Lower leg skin (tissue), 4 donors: ENCODE measurements around the gene TMEM95. TPM values are rescaled to one million over a fixed set of nuclear protein-coding genes. Genes with fewer than 3 reads are reported as not detected.
"Not testable (repeated sequence)": the region's sequence is repeated elsewhere in the genome, so short reads cannot be mapped to it uniquely, and the experiment has no call there.

Experiments
- DNase-seq, 2 donors: peaks; one replicate each; pipeline ENCODE4 v3.0.0-alpha.2; 2019; ENCODE audit warnings: low spot score in 2 of 2
- H3K4me3 ChIP-seq: fragments of 200-600 bp; sonication (generic); 2 replicates; pipeline ENCODE4 v1.5.1; 2017; ENCODE audit warnings: mild to moderate bottlenecking, low read depth; ENCODE audit not compliant: poor library complexity, severe bottlenecking
- POLR2A ChIP-seq, 2 donors: fragments of 450-650 bp; IDR thresholded peaks; one replicate each; pipeline ENCODE4 v1.6.1; 2016 to 2017; ENCODE audit warnings: antibody characterized with exemption in 2 of 2, mild to moderate bottlenecking in 1 of 2, moderate library complexity in 1 of 2
- WGBS, 2 donors: methylation state at CpG; one replicate each; pipeline ENCODE4 v1.1.5; 2018; 5-methylcytosine and 5-hydroxymethylcytosine counted together
- intact Hi-C: fragments of 100-400 bp; cut with DNase I; formaldehyde crosslinking; loops from one replicate; pipeline ENCODE4 v1.15.0; 2023; ENCODE audit warnings: low total_unique reads
- total RNA-seq, 4 donors: library from RNA; depleted of rRNA; stranded (reverse); fragments of >200 nt; gene quantifications; one replicate each; pipeline ENCODE4 v1.1.0, GENCODE V29; 2016
- TF ChIP-seq, protein P1 (sequence below), 3 donors: fragments of 450-650 bp; IDR thresholded peaks; one replicate each; pipeline ENCODE4 v1.5.1; 2016; ENCODE audit warnings: antibody characterized with exemption in 3 of 3, mild to moderate bottlenecking in 3 of 3, moderate library complexity in 2 of 3

The TMEM95 gene
- total RNA-seq, 4 donors from 2014 or later: not detected

DNA sequence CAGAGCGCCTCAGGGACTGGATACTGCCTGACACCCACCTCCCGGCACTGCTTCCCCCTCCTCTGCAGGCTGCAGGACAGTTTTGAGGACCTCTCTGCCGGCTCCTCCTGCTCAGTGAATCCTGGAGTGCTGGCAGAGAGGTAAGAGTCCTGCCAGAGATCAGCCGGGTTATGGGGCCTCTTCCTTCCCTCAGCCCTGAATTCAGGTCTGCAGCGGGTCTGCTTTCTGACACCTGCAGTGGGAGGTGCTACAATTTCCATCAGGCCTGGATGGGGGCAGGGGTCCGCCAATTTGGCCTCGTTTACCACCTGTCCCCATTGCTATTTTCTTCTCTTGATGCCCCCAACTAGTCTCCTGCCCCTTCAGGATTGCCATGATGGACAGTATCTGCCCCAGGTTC is 22.8 kb upstream of the TMEM95 start:
- intact Hi-C loops: no loop called here
- 52 to 62% methylated on average over 6 to 7 of the region's 7 CpGs for WGBS, 2 donors
- no peak overlapping the region for H3K4me3 ChIP-seq
- TF ChIP-seq POLR2A (IDR thresholded peaks at IDR 0.05): no peak
- TF ChIP-seq, protein P1, sequence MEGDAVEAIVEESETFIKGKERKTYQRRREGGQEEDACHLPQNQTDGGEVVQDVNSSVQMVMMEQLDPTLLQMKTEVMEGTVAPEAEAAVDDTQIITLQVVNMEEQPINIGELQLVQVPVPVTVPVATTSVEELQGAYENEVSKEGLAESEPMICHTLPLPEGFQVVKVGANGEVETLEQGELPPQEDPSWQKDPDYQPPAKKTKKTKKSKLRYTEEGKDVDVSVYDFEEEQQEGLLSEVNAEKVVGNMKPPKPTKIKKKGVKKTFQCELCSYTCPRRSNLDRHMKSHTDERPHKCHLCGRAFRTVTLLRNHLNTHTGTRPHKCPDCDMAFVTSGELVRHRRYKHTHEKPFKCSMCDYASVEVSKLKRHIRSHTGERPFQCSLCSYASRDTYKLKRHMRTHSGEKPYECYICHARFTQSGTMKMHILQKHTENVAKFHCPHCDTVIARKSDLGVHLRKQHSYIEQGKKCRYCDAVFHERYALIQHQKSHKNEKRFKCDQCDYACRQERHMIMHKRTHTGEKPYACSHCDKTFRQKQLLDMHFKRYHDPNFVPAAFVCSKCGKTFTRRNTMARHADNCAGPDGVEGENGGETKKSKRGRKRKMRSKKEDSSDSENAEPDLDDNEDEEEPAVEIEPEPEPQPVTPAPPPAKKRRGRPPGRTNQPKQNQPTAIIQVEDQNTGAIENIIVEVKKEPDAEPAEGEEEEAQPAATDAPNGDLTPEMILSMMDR (IDR thresholded peaks at IDR 0.05): no peak
- DNase-seq: no peak

- 44 to 52% methylated on average over 13 to 14 of the region's 14 CpGs for WGBS, 2 donors
- intact Hi-C loops: loop anchor here (1.0 kb wide), 1 partner anchor 33 kb away; no protein-coding TSS in a partner anchor
- H3K4me3 ChIP-seq, DNase-seq: not testable (repeated sequence)
Measured at GRCh38 chr17:7332600-7333069, 22.3 kb upstream of the TMEM95 start.

DNA sequence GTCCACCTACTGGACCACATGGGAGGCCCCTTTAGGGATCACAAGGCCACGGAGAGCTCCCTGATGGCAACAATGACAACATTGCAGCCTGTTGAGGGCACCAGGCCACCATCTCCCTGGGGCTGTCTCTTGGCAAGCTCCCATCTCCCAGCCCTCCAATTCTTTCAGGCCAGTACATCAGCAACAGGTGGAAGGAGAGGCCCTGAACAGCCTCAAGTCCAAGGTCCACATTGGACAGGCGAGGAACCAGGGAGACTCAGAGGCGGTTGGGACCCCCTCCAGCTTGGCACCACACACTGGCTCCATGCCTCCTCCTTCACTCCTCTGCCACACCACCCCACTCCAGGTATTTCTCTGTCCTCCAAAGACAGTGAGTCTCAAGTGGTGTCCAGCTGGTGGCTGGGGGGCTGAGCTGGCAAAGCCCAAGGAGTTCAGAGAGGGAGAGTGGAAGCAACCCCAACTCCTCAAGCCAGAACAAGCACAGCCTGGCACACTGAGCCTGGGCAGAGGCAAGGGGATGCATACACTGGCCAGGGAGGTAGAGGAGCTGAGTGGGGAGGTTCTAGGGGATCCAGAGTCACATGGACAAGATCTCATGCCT is 19.9 kb upstream of the TMEM95 start:
- no peak for TF ChIP-seq POLR2A (IDR thresholded peaks at IDR 0.05)
- TF ChIP-seq, protein P1 (IDR thresholded peaks at IDR 0.05): no peak
- no peak for DNase-seq
- WGBS, 2 donors: 79 to 95% methylated on average over 3 of the region's 3 CpGs
- no peak overlapping the region for H3K4me3 ChIP-seq
- intact Hi-C loops: no loop called here

- WGBS, 2 donors: 75 to 83% methylated on average over 13 of the region's 13 CpGs
- H3K4me3 ChIP-seq, intact Hi-C loops, DNase-seq: not testable (repeated sequence)
Measured at GRCh38 chr17:7335765-7336164, 19.2 kb upstream of the TMEM95 start.

DNA sequence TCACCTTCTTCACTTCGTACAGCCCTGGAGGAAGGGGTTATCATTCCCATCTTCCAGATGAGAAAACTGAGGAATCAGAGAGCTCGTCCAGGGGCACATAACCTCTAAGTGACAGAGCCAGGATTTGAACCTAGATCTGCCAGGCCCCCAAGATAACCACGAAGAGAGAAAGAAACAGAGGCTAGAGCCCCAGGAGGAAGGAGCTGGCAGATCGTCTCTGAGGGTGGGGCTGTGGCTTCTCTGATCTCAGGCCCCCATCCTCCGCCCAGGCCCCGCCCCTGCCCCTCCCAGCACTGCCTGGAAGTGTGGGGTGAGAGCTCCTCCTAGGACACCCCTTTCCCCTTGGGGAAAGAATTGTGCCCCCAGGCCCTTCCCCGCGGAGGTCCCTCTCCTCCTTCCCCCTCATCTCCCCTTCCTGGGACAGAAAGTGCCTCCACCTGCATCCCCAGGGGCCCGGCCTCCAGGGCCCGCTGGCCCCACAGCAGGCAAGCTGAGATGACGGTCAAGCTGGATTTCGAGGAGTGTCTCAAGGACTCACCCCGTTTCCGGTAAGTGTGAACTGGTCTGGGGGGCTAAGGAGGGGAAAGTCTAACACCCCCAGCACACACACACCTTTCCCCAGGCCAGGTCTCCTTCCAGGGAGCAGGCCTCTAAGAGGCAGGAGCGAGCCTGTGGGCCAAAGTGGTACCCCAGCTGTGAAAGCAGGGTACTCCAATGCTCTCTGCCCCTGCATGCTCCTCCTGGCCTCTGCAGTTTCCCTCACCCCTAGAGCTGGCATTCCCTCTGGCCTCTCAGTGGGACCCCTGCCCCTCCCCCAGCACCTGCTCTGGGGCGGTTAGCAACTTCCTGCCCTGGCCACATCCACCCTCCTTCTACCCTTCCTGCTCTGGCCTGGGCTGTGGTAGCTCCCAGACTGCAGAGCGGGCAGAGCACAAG is 18.4 kb upstream of the TMEM95 start, which contains the start of gene ACAP1:
ACAP1 (plus strand) TSS at position 290 of the 936 bp plus-strand sequence; CDS start at position 496, 206 bp downstream.
- TF ChIP-seq, protein P1 (IDR thresholded peaks at IDR 0.05): no peak
- TF ChIP-seq POLR2A (IDR thresholded peaks at IDR 0.05): no peak
- no peak for DNase-seq
- intact Hi-C loops: no loop called here
- WGBS, 2 donors: 39 to 44% methylated on average over 16 to 17 of the region's 17 CpGs
- no peak within 1 kb of the TSS for H3K4me3 ChIP-seq

DNA sequence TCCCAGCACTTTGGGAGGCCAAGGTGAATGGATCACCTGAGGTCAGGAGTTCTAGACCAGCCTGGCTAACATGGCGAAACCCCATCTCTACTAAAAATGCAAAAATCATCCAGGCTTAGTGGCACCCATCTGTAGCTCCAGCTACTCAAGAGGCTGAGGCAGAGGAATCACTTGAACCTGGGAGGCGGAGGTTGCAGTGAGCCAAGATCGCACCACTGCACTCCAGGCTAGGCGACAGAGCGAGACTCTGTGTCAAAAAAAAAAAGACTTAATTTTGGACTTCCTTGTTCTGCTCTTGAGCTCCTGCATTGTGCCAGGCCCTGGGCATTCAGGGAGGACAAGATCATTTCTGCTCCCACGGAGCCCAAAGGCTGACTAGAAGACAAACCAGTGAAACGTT is 17.4 kb upstream of the TMEM95 start:
- H3K4me3 ChIP-seq, DNase-seq, intact Hi-C loops: not testable (repeated sequence)
- 71 to 76% methylated on average over 7 of the region's 7 CpGs for WGBS, 2 donors

GRCh38 chr17:7340179-7340578 is 14.8 kb upstream of the TMEM95 start:
- TF ChIP-seq POLR2A (IDR thresholded peaks at IDR 0.05): no peak
- TF ChIP-seq, protein P1 (IDR thresholded peaks at IDR 0.05): no peak
- whole genome bisulfite sequencing, 2 donors: 72 to 73% methylated on average over 2 of the region's 2 CpGs
- no peak for DNase-seq
- intact Hi-C loops: no loop called here
- H3K4me3 ChIP-seq: no peak overlapping the region
